Measurements from ENCODE around the gene BRD3OS.

Gene BRD3OS

GRCh38 chr9:134056483-134057306 is 31.4 kb downstream of the BRD3OS start:
- Histone ChIP-seq H3K9me3 (ENCODE audit: insufficient read depth, low read length, severe bottlenecking) (no peaks in the 10 kb centered on the region), H3K4me1 (ENCODE audit: insufficient read depth, low read length) (no peaks in the 10 kb centered on the region), H3K4me2 (ENCODE audit: insufficient read depth, low read length) (no peak overlapping the region), H3K79me2 (ENCODE audit: insufficient read depth, low read length) (peaks cover 95% of the 10 kb centered on the region), H3K9ac (ENCODE audit: low read depth, low read length) (no peak overlapping the region), H3K27ac (ENCODE audit: low read length) (no peak overlapping the region), H4K20me1 (ENCODE audit: insufficient read depth, low read length) (peaks cover 93% of the 10 kb centered on the region), H2AFZ (ENCODE audit: low read depth, low read length) (no peak overlapping the region), H3K4me3 (ENCODE audit: low read depth in 1 of 2, low read length in 2 of 2) (no peak overlapping the region), H3K27me3 (ENCODE audit: insufficient read depth, low read length, poor library complexity) (no peaks in the 10 kb centered on the region), H3K36me3 (ENCODE audit: insufficient read depth, low read length) (peaks cover 31% of the 10 kb centered on the region)
- TF ChIP-seq EZH2 (IDR thresholded peaks at IDR 0.05; ENCODE audit: borderline replicate concordance, low read depth, low read length, severe bottlenecking) (no peak), CTCF (IDR thresholded peaks at IDR 0.05; ENCODE audit: borderline replicate concordance, extremely low read depth, low read length, poor library complexity, severe bottlenecking) (no peak)
- ATAC-seq (ENCODE audit: insufficient read depth, low read depth) (no peak), DNase-seq (no peak)

- no peak overlapping the region for H3K9ac ChIP-seq (ENCODE audit: low read depth, low read length)
- peaks cover 100% of the 10 kb centered on the region for H3K79me2 ChIP-seq (ENCODE audit: insufficient read depth, low read length)
Measured at GRCh38 chr9:134057307-134057657, 32.0 kb downstream of the BRD3OS start.

GRCh38 chr9:134057751-134058701 is 32.7 kb downstream of the BRD3OS start:
- H3K36me3 ChIP-seq (ENCODE audit: insufficient read depth, low read length), result peaks cover 20% of the 10 kb centered on the region
- ATAC-seq (ENCODE audit: insufficient read depth, low read depth), result no peak
- H3K9me3 ChIP-seq (ENCODE audit: insufficient read depth, low read length, severe bottlenecking), result no peaks in the 10 kb centered on the region
- TF ChIP-seq EZH2 (IDR thresholded peaks at IDR 0.05; ENCODE audit: borderline replicate concordance, low read depth, low read length, severe bottlenecking), result no peak
- H3K27me3 ChIP-seq (ENCODE audit: insufficient read depth, low read length, poor library complexity), result no peaks in the 10 kb centered on the region
- peaks cover 2% of the 10 kb centered on the region; the same call in 1 of the 2 replicates for H3K4me1 ChIP-seq (ENCODE audit: insufficient read depth, low read length)
- peaks cover 100% of the 10 kb centered on the region for H3K79me2 ChIP-seq (ENCODE audit: insufficient read depth, low read length)
- no peak overlapping the region for H2AFZ ChIP-seq (ENCODE audit: low read depth, low read length)
- no peak overlapping the region for H3K27ac ChIP-seq (ENCODE audit: low read length)
- H3K9ac ChIP-seq (ENCODE audit: low read depth, low read length), result no peak overlapping the region
- no peak overlapping the region for H3K4me3 ChIP-seq (ENCODE audit: low read depth in 1 of 2, low read length in 2 of 2)
- peaks cover 99% of the 10 kb centered on the region for H4K20me1 ChIP-seq (ENCODE audit: insufficient read depth, low read length)
- DNase-seq, result no peak
- no peak overlapping the region for H3K4me2 ChIP-seq (ENCODE audit: insufficient read depth, low read length)

More at GRCh38 chr9:134057307-134057657, 32.0 kb downstream of the BRD3OS start:
- no peak for TF ChIP-seq CTCF (IDR thresholded peaks at IDR 0.05; ENCODE audit: borderline replicate concordance, extremely low read depth, low read length, poor library complexity, severe bottlenecking)
- TF ChIP-seq EZH2 (IDR thresholded peaks at IDR 0.05; ENCODE audit: borderline replicate concordance, low read depth, low read length, severe bottlenecking), result no peak
- ATAC-seq (ENCODE audit: insufficient read depth, low read depth), result no peak
- Histone ChIP-seq H3K36me3 (ENCODE audit: insufficient read depth, low read length) (peaks cover 27% of the 10 kb centered on the region), H2AFZ (ENCODE audit: low read depth, low read length) (no peak overlapping the region), H3K4me3 (ENCODE audit: low read depth in 1 of 2, low read length in 2 of 2) (no peak overlapping the region), H3K27me3 (ENCODE audit: insufficient read depth, low read length, poor library complexity) (no peaks in the 10 kb centered on the region), H3K4me1 (ENCODE audit: insufficient read depth, low read length) (no peaks in the 10 kb centered on the region), H4K20me1 (ENCODE audit: insufficient read depth, low read length) (peaks cover 99% of the 10 kb centered on the region), H3K4me2 (ENCODE audit: insufficient read depth, low read length) (no peak overlapping the region), H3K27ac (ENCODE audit: low read length) (no peak overlapping the region), H3K9me3 (ENCODE audit: insufficient read depth, low read length, severe bottlenecking) (no peaks in the 10 kb centered on the region)
- DNase-seq, result no peak
